Measurements from ENCODE around the gene HYDIN.
"Not testable (repeated sequence)": the region's sequence is repeated elsewhere in the genome, so short reads cannot be mapped to it uniquely, and the experiment has no call there.

HYDIN gene

GRCh38 chr16:71109656-71110208, 120.8 kb downstream of the HYDIN start:
- not testable (repeated sequence) for DNase-seq (ENCODE audit: low read depth, low spot score)

GRCh38 chr16:71105881-71106280, 124.6 kb downstream of the HYDIN start:
- not testable (repeated sequence) for DNase-seq (ENCODE audit: low read depth, low spot score)

- not testable (repeated sequence) for DNase-seq (ENCODE audit: low read depth, low spot score)
Observed at GRCh38 chr16:71083573-71083972, 146.9 kb downstream of the HYDIN start.

GRCh38 chr16:71080777-71081176, 149.7 kb downstream of the HYDIN start:
- not testable (repeated sequence) for DNase-seq (ENCODE audit: low read depth, low spot score)

- not testable (repeated sequence) for DNase-seq (ENCODE audit: low read depth, low spot score)
Observed at GRCh38 chr16:71080262-71080661, 150.3 kb downstream of the HYDIN start.

GRCh38 chr16:71070651-71071050, 159.9 kb downstream of the HYDIN start:
- DNase-seq (ENCODE audit: low read depth, low spot score), result not testable (repeated sequence)

GRCh38 chr16:71069842-71070241, 160.7 kb downstream of the HYDIN start:
- DNase-seq (ENCODE audit: low read depth, low spot score), result not testable (repeated sequence)

- DNase-seq (ENCODE audit: low read depth, low spot score), result not testable (repeated sequence)
Observed at GRCh38 chr16:71053897-71054609, 176.5 kb downstream of the HYDIN start.

GRCh38 chr16:71050307-71050706, 180.2 kb downstream of the HYDIN start:
- not testable (repeated sequence) for DNase-seq (ENCODE audit: low read depth, low spot score)

- DNase-seq (ENCODE audit: low read depth, low spot score), result not testable (repeated sequence)
Observed at GRCh38 chr16:71039368-71040111, 191.0 kb downstream of the HYDIN start.

GRCh38 chr16:71038421-71038820, 192.1 kb downstream of the HYDIN start:
- not testable (repeated sequence) for DNase-seq (ENCODE audit: low read depth, low spot score)

GRCh38 chr16:71037987-71038386, 192.5 kb downstream of the HYDIN start:
- DNase-seq (ENCODE audit: low read depth, low spot score), result not testable (repeated sequence)

GRCh38 chr16:71028032-71028727, 202.3 kb downstream of the HYDIN start:
- not testable (repeated sequence) for DNase-seq (ENCODE audit: low read depth, low spot score)

- not testable (repeated sequence) for DNase-seq (ENCODE audit: low read depth, low spot score)
Observed at GRCh38 chr16:71027511-71027910, 203.0 kb downstream of the HYDIN start.

GRCh38 chr16:71023851-71024439, 206.6 kb downstream of the HYDIN start:
- not testable (repeated sequence) for DNase-seq (ENCODE audit: low read depth, low spot score)

GRCh38 chr16:71021961-71022537, 208.5 kb downstream of the HYDIN start:
- not testable (repeated sequence) for DNase-seq (ENCODE audit: low read depth, low spot score)

GRCh38 chr16:71019067-71019682, 211.3 kb downstream of the HYDIN start:
- DNase-seq (ENCODE audit: low read depth, low spot score), result not testable (repeated sequence)

GRCh38 chr16:71015419-71015818, 215.1 kb downstream of the HYDIN start:
- DNase-seq (ENCODE audit: low read depth, low spot score), result not testable (repeated sequence)

- peak; percentile 16 for DNase-seq (ENCODE audit: low read depth, low spot score)
Observed at GRCh38 chr16:71009440-71010223, 220.9 kb downstream of the HYDIN start.

- DNase-seq (ENCODE audit: low read depth, low spot score), result not testable (repeated sequence)
Observed at GRCh38 chr16:71006516-71006915, 224.0 kb downstream of the HYDIN start.
